H7 (cell line): ENCODE data around the gene LTA. TPM values are rescaled to one million over a fixed set of nuclear protein-coding genes. Genes with fewer than 3 reads are reported as not detected.

Experiments used
- DNase-seq: peaks from one replicate; pipeline ENCODE4 v3.0.0; 2012
- H3K27me3 ChIP-seq: 2 replicates; pipeline ENCODE4 v1.6.0; 2011; ENCODE audit warnings: mild to moderate bottlenecking, low read length; ENCODE audit not compliant: control insufficient read depth, insufficient read depth
- H3K36me3 ChIP-seq: replicated peaks from 2 replicates; pipeline ENCODE4 v1.5.1; 2011; ENCODE audit warnings: low read length; ENCODE audit not compliant: control insufficient read depth, insufficient read depth
- H3K4me3 ChIP-seq: 2 replicates; pipeline ENCODE4 v1.5.1; 2011; ENCODE audit warnings: low read depth, mild to moderate bottlenecking, control low read depth, low read length, moderate library complexity; ENCODE audit not compliant: insufficient read depth
- total RNA-seq: library from RNA; depleted of rRNA; stranded (reverse); fragments of >200 nt; shearing (Covaris generic); gene quantifications from 2 replicates; pipeline ENCODE4 v1.2.3, GENCODE V29; 2014; rRNA removed

Gene LTA, protein sequence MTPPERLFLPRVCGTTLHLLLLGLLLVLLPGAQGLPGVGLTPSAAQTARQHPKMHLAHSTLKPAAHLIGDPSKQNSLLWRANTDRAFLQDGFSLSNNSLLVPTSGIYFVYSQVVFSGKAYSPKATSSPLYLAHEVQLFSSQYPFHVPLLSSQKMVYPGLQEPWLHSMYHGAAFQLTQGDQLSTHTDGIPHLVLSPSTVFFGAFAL
- 0.44 TPM in 1 of 2 replicates, not detected in the other for total RNA-seq

DNA sequence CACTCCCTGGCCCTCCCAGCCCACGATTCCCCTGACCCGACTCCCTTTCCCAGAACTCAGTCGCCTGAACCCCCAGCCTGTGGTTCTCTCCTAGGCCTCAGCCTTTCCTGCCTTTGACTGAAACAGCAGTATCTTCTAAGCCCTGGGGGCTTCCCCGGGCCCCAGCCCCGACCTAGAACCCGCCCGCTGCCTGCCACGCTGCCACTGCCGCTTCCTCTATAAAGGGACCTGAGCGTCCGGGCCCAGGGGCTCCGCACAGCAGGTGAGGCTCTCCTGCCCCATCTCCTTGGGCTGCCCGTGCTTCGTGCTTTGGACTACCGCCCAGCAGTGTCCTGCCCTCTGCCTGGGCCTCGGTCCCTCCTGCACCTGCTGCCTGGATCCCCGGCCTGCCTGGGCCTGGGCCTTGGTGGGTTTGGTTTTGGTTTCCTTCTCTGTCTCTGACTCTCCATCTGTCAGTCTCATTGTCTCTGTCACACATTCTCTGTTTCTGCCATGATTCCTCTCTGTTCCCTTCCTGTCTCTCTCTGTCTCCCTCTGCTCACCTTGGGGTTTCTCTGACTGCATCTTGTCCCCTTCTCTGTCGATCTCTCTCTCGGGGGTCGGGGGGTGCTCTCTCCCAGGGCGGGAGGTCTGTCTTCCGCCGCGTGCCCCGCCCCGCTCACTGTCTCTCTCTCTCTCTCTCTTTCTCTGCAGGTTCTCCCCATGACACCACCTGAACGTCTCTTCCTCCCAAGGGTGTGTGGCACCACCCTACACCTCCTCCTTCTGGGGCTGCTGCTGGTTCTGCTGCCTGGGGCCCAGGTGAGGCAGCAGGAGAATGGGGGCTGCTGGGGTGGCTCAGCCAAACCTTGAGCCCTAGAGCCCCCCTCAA lies at the start of gene LTA:
Gene LTA, plus strand, starts transcription at position 249 of the 871 bp plus-strand sequence. Its CDS starts 454 bp downstream, at position 703.
- Histone ChIP-seq H3K36me3 (no peaks in the 10 kb centered on the region), H3K27me3 (peaks cover 7% of the 10 kb centered on the region; the same call in 1 of the 2 replicates), H3K4me3 (no peak within 1 kb of the TSS)
- peak; percentile 49 for DNase-seq

DNA sequence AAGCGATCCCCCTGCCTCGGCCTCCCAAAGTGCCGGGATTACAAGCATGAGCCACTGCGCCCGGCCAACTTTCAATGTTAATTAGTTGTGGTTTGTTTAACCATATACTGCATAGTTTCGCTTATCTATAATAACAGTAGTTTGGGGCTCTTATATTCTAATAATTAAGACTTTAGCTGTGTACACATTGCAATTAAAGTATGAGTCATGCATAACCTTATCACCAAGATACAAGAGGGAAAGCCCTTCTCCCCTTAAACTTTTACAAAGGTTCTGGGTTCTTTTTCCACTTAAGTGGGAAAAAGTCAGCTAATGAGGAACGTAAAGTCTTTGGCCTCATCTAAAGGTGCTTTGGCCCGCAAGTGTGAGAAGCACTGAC lies 46.5 kb upstream of the LTA start:
- Histone ChIP-seq H3K4me3 (no peak overlapping the region), H3K27me3 (no peaks in the 10 kb centered on the region), H3K36me3 (peaks cover 4% of the 10 kb centered on the region)
- no peak for DNase-seq

DNA sequence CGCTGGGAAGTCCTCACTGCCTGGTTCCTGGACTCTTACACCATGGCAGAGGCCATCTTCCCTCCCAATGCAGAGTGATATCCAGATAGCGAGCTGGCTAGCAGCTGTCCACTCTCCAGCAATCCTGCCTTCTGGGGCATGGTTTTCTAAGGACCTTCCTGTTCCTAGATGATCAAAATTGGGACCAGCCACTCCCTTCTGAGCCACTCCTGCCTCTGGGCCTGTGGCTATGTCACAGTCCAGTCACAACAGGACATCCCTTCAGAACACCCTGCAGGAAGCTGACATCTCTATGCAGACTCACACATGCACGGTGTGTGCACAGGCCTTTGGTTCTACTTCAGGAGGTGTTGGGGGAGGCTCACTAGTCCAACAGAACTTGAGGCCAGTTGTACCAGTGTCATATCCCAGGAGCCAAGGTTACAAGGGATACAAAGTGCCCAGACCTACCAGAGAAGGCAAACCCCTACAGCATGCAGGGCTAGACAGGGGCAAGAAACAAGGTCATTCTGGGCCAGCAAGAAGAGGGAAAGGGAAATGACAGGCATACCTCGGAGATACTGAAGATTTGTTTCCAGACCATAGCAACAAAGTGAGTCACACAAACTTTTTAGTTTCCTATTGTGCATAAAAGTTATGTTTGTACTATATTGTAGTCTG lies 46.0 kb upstream of the LTA start:
- H3K36me3 ChIP-seq: peaks cover 9% of the 10 kb centered on the region
- H3K27me3 ChIP-seq: no peaks in the 10 kb centered on the region
- DNase-seq: no peak
- no peak overlapping the region for H3K4me3 ChIP-seq

DNA sequence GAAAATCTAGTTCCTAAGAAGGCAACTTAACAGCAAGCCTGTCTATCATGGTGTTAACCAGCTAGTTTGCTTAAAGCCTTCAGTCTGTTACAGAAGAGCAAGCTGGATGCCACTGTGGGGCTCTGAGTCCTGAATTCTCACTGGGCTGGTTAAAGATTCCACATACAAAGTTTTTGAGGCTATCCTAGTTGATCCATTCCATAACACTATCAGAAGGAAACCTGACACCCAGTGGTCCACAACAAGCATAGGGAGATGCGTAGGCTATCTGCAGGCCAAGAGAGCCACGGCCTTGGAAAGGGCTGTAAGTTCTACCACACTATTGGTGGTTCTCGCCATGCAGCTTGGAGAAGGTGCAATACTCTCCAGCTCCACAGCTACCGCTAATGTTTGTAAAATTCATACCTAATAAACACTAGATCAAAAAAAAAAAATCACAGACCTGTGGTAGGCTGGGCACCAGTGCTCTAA lies 43.7 kb upstream of the LTA start:
- no peak for DNase-seq
- peaks cover 26% of the 10 kb centered on the region for H3K36me3 ChIP-seq
- H3K27me3 ChIP-seq: no peaks in the 10 kb centered on the region
- no peak overlapping the region for H3K4me3 ChIP-seq

DNA sequence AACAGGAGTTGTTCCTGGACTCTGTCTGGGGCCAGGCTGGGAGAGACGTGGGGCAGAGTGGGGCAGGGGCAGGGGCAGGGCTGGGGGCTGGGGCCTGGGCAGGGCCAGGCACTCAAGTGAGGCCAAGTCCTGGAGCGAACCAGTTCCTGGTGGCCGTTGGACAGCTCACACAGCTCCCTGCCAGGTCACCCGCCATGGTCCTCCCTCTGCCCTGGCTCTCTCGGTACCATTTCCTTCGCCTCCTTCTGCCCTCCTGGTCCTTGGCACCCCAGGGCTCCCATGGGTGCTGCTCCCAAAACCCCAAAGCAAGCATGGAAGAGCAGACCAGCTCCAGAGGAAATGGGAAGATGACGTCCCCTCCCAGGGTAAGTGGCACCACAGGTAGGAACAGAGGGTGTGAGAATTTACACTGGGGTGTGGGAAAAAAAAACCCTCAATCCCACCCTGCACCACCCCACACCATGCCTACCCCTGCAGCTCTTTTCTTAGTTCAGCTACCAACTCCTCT lies 43.2 kb upstream of the LTA start, which contains the start of gene MCCD1:
Gene MCCD1, plus strand, starts transcription at position 142 of the 508 bp plus-strand sequence. Its CDS starts 53 bp downstream, at position 195.
- Histone ChIP-seq H3K36me3 (peaks cover 31% of the 10 kb centered on the region), H3K27me3 (no peaks in the 10 kb centered on the region), H3K4me3 (no peak within 1 kb of the TSS)
- DNase-seq: peak; percentile 57

DNA sequence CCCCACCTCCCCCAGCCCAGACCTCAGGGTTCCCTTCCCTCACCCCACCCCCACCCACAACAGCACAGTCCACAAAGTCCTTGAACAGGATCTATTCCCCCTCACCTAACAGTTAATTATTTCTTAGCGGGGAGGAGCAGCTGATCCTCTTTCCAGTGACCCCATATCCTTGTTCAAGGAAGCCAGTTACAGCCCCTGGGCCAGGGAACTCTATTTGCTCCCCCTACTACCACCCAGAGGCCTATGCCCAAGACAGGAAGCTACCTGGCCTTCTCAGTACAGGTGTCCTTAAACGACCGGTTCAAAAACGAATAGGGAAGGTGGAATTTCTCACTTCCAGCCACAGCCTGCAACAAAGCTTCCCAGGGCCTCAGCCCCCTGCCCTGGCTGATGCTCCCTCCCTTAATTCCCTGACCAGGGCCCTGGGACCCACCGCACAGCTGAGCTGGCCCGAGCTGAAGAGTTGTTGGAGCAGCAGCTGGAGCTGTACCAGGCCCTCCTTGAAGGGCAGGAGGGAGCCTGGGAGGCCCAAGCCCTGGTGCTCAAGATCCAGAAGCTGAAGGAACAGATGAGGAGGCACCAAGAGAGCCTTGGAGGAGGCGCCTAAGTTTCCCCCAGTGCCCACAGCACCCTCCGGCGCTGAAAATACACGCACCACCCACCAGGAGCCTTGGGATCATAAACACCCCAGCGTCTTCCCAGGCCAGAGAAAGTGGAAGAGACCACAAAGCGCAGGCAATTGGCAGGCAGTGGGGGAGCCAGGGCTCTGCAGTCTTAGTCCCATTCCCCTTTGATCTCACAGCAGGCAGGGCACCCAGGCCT lies 42.5 kb upstream of the LTA start:
- peak; percentile 54 for DNase-seq
- Histone ChIP-seq H3K4me3 (no peak overlapping the region), H3K27me3 (no peaks in the 10 kb centered on the region), H3K36me3 (peaks cover 36% of the 10 kb centered on the region)

DNA sequence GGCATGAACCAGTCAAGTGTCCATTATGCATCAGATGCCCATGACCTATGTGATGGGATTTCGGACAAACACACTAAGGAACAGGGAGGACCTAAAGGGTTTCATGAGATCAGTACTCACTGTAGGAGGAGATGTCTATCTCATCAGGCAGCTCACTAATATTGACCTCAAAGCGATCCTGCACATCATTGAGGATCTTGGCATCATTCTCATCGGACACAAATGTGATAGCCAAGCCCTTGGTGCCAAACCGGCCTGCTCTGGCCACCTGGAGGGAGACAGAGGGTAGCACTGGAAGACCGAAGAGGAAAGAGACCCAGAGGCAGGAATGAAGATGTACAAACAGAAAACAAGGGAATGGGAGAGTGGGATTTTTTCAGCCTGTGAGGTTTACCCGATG lies 41.4 kb upstream of the LTA start:
- peaks cover 47% of the 10 kb centered on the region for H3K36me3 ChIP-seq
- no peaks in the 10 kb centered on the region for H3K27me3 ChIP-seq
- DNase-seq: no peak
- H3K4me3 ChIP-seq: no peak overlapping the region

DNA sequence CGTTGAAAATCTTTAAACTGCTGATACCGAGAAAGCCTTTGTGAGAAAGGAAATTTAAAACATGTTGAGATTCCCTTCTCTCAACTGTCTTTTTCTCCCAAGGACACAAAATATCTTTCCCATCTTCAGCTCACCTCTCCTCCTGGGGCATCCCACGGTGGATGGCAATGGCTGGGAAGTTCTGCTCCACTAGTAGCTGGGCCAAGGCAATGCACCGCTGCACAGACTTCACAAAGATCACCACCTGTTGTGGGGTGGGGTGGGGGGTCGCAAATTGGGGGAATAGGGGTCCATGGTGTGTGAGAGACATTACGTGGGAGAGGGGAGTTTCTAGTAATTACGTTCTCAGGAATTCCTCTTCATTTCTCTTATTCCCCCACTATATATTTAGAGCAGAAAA lies 40.9 kb upstream of the LTA start:
- Histone ChIP-seq H3K27me3 (no peaks in the 10 kb centered on the region), H3K4me3 (no peak overlapping the region), H3K36me3 (peaks cover 52% of the 10 kb centered on the region)
- no peak for DNase-seq

DNA sequence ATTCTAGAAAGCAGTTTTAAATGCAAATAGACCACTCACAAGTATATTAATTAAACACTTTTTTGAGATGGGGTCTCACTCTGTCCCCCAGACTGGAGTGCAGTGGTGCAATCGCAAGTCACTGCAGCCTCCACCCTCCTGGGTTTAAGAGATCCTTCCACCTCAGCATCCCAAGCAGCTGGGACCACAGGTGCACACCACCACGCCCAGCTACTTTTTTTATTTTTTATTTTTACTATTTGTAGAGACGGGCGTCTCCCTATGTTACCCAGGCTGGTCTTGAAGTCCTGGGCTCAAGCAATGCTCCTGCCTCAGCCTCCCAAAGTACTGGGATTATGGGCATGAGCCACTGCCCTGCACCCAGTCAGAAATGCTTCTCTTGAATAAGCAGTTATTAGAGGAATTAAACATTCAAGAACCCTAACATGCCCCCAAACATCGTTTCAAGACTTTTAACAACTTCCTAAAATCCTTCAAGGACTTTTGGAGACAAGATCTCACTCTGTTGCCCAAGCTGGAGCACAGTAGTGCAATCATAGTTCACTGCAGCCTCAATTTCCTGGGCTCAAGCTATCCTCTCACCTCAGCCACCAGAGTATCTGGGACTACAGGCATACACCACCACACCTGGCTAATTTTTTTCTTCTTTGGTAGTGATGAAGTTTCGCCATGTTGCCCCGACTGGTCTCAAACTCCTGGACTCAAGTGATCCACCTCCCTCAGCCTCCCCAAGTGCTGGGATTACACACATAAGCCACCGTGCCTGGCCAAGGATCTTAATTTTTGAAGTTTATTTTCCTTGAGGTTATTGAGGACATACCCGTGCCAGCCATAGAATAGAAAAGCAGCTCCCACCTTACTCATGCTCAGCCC lies 40.1 kb upstream of the LTA start:
- Histone ChIP-seq H3K27me3 (no peaks in the 10 kb centered on the region), H3K4me3 (no peak overlapping the region), H3K36me3 (peaks cover 59% of the 10 kb centered on the region)
- DNase-seq: no peak

DNA sequence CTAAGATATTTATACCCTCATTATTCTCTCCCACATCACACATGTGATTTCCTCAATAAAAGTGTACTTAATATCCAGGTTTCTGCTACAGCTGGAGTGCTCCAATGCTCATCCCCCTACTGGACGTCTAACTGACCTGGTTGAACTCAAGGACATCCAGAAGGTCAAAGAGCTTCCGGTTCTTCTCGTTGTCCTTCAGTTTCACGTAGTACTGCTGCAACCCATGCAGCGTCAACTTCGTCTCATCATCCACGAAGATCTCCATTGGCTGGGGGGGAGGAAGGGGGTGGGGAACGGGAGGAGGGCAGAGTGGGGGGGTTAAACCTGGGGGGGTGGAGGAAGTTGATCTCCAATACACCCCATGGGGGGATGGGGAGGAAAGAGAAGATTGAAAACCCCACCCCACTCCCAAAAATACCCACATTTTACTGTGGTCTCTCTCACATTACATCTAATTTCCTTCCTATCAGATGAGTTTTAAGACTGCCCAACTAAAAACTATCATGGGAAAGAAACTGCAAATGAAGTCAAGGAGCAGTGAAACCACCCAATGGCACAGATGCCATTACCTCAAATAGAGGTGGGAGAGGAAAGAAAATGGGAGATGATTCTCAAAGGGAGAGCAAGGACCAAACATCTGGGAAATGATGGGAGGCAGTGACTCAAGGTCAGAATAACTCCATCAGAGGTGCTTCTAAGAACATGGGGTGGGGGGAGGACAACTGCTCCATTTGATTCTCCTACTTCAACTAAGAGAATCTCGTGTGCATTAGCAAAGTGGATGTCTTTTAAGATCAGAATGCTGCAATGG lies 39.2 kb upstream of the LTA start:
- no peak for DNase-seq
- peaks cover 63% of the 10 kb centered on the region for H3K36me3 ChIP-seq
- H3K4me3 ChIP-seq: no peak overlapping the region
- no peaks in the 10 kb centered on the region for H3K27me3 ChIP-seq

DNA sequence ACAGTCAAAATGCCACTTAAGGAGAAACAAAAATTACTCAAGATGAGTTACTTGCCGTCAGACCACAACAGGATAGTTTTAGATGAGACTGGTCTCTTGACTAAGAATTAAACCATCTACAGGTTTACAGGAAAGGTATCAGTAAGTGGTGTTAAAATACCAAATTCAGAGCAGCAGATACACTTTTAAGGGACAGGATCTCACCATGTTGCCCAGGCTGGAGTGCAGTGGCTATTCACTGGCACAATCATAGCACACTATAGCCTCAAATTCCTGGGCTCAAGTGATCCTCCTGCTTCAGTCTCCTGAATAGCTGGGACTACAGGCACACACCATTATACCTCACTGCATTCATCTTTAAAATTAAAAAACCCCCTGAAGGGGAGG lies 38.6 kb upstream of the LTA start:
- no peak overlapping the region for H3K4me3 ChIP-seq
- H3K36me3 ChIP-seq: peaks cover 69% of the 10 kb centered on the region
- DNase-seq: no peak
- no peaks in the 10 kb centered on the region for H3K27me3 ChIP-seq

DNA sequence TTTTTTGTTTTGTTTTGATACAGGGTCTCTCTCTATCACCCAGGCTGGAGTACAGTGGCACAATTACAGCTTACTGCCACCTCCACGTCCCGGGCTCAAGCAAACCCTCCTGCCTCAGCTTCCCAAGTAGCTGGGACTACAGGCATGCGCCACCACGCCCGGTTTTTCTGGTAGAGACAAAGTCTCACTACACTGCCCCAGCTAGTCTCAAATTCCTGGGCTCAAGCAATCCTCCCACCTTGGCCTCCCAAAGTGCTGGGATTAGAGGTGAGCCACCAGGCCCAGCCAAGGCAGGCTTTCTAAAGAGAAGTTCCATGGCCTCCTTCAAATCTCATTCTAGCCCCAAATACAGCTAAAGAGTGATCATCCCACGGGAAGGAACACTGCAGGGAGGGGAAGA lies 38.1 kb upstream of the LTA start:
- no peaks in the 10 kb centered on the region for H3K27me3 ChIP-seq
- H3K4me3 ChIP-seq: no peak overlapping the region
- DNase-seq: no peak
- peaks cover 74% of the 10 kb centered on the region for H3K36me3 ChIP-seq
